CD4-positive, alpha-beta T cell treated with Interleukin-6 at 100 ng/mL for 8 hours (primary cell): ENCODE data around the gene KANSL2.
A peak's percentile ranks its signal among the peaks of the same experiment; 100 is the strongest.
"Not testable (repeated sequence)": the region's sequence is repeated elsewhere in the genome, so short reads cannot be mapped to it uniquely, and the experiment has no call there.

Source experiments
- DNase-seq: peaks from one replicate; pipeline ENCODE4 v3.0.0-alpha.2; 2020; ENCODE audit warnings: mixed read lengths, low spot score

KANSL2 gene

GRCh38 chr12:48681710-48682532 lies at the start of gene KANSL2:
TSS of gene KANSL2 (minus strand) at chr12:48682238. CDS start at chr12:48681632, 606 bp downstream.
- DNase-seq: peak; percentile 97

- no peak for DNase-seq
These were observed 46.8 kb upstream of the KANSL2 start for GRCh38 chr12:48728807-48729206.

GRCh38 chr12:48720737-48721136 lies 38.7 kb upstream of the KANSL2 start:
- DNase-seq: not testable (repeated sequence)

GRCh38 chr12:48720171-48720570 lies 38.1 kb upstream of the KANSL2 start:
- not testable (repeated sequence) for DNase-seq

GRCh38 chr12:48719002-48719401 lies 37.0 kb upstream of the KANSL2 start:
- DNase-seq: not testable (repeated sequence)

GRCh38 chr12:48717252-48717695 lies 35.2 kb upstream of the KANSL2 start:
- DNase-seq: no peak

GRCh38 chr12:48716493-48717251 lies 34.6 kb upstream of the KANSL2 start, which contains the start of gene CCNT1:
TSS of gene CCNT1 (minus strand) at chr12:48716707. CDS start at chr12:48716675, 32 bp downstream.
- DNase-seq: peak; percentile 99

- no peak for DNase-seq
These were observed 34.1 kb upstream of the KANSL2 start for GRCh38 chr12:48716168-48716492.

GRCh38 chr12:48712209-48712608 lies 30.2 kb upstream of the KANSL2 start:
- no peak for DNase-seq

GRCh38 chr12:48698822-48699221 lies 16.8 kb upstream of the KANSL2 start:
- not testable (repeated sequence) for DNase-seq

- DNase-seq: no peak
These were observed 14.6 kb upstream of the KANSL2 start for GRCh38 chr12:48696626-48697025.

GRCh38 chr12:48695859-48696258 lies 13.8 kb upstream of the KANSL2 start:
- DNase-seq: no peak

GRCh38 chr12:48694038-48694437 lies 12.0 kb upstream of the KANSL2 start:
- DNase-seq: no peak

- no peak for DNase-seq
These were observed 11.5 kb upstream of the KANSL2 start for GRCh38 chr12:48693572-48693971.

- DNase-seq: no peak
These were observed 9.9 kb upstream of the KANSL2 start for GRCh38 chr12:48691826-48692487.

- no peak for DNase-seq
These were observed 9.0 kb upstream of the KANSL2 start for GRCh38 chr12:48690990-48691389.

GRCh38 chr12:48690436-48690835 lies 8.4 kb upstream of the KANSL2 start:
- no peak for DNase-seq

- no peak for DNase-seq
These were observed 6.8 kb upstream of the KANSL2 start for GRCh38 chr12:48688836-48689235.

- DNase-seq: no peak
These were observed 5.6 kb upstream of the KANSL2 start for GRCh38 chr12:48687592-48687991.

GRCh38 chr12:48686615-48687334 lies 4.7 kb upstream of the KANSL2 start:
- DNase-seq: no peak

- DNase-seq: no peak
These were observed 4.1 kb upstream of the KANSL2 start for GRCh38 chr12:48686037-48686595.

- no peak for DNase-seq
These were observed 1.5 kb upstream of the KANSL2 start for GRCh38 chr12:48683534-48683933.
